PC-3 (cell line): ENCODE measurements around the gene CXCL5. TPM values are rescaled to one million over a fixed set of nuclear protein-coding genes. Genes with fewer than 3 reads are reported as not detected.

Source experiments
- ATAC-seq: fragments of 200-7000 bp; cut with Tn5 transposase; 2 replicates; pipeline ENCODE4 v1.9.1; 2020; ENCODE audit warnings: mild to moderate bottlenecking, moderate library complexity
- BruUV-seq: library from RNA; stranded (reverse); fragments of 400-500 nt; replicated peaks from 2 replicates; lab custom pipeline; 2021; lab: Mats Ljungman, UMichigan
- CTCF ChIA-PET: fragments of 300-600 bp; sonication (Branson Sonifier 250); formaldehyde crosslinking; loops from one replicate; lab custom pipeline; 2022; ENCODE audit warnings: antibody characterized with exemption; lab: Charles Lee
- POLR2A ChIA-PET: fragments of 300-600 bp; sonication (Branson Sonifier 250); formaldehyde crosslinking; loops from one replicate; lab custom pipeline; 2022; ENCODE audit warnings: antibody characterized with exemption; ENCODE audit not compliant: unreplicated experiment; lab: Charles Lee
- DNase-seq: peaks from one replicate; pipeline ENCODE4 v3.0.0-alpha.2; 2015
- H2AFZ ChIP-seq: fragments of 300-600 bp; sonication (generic); 2 replicates; pipeline ENCODE4 v1.6.0; 2016; ENCODE audit warnings: antibody characterized with exemption, low read length
- H3F3A ChIP-seq: fragments of 300-600 bp; sonication (generic); one replicate; pipeline ENCODE4 v1.6.0; 2017; ENCODE audit warnings: antibody characterized with exemption, low read length, control low read depth, mild to moderate bottlenecking; ENCODE audit not compliant: unreplicated experiment
- H3K27ac ChIP-seq: fragments of 300-600 bp; sonication (generic); 2 replicates; pipeline ENCODE4 v1.5.1; 2016; ENCODE audit warnings: mild to moderate bottlenecking, low read length
- H3K27me3 ChIP-seq: fragments of 300-600 bp; sonication (generic); 2 replicates; pipeline ENCODE4 v1.6.1; 2016; ENCODE audit warnings: low read length, mixed read lengths
- H3K36me3 ChIP-seq: fragments of 300-600 bp; sonication (generic); 2 replicates; pipeline ENCODE4 v1.6.1; 2016; ENCODE audit warnings: low read depth, mixed run types, low read length, mixed read lengths
- H3K4me1 ChIP-seq: fragments of 300-600 bp; sonication (generic); 2 replicates; pipeline ENCODE4 v1.5.1; 2016; ENCODE audit warnings: low read length; ENCODE audit not compliant: insufficient read depth
- H3K4me2 ChIP-seq: fragments of 300-600 bp; sonication (generic); 2 replicates; pipeline ENCODE4 v1.6.0; 2016; ENCODE audit warnings: low read length
- H3K4me3 ChIP-seq: fragments of 300-600 bp; sonication (generic); 2 replicates; pipeline ENCODE4 v1.5.1; 2016; ENCODE audit warnings: mild to moderate bottlenecking, low read length, mixed read lengths
- H3K79me2 ChIP-seq: fragments of 300-600 bp; sonication (generic); 2 replicates; pipeline ENCODE4 v1.6.1; 2017; ENCODE audit warnings: low read length, mixed read lengths
- H3K9ac ChIP-seq: fragments of 300-600 bp; sonication (generic); 2 replicates; pipeline ENCODE4 v1.6.0; 2016; ENCODE audit warnings: mild to moderate bottlenecking, low read length
- H3K9me2 ChIP-seq: fragments of 300-600 bp; sonication (generic); replicated peaks from 2 replicates; pipeline ENCODE4 v1.6.1; 2016; ENCODE audit warnings: mixed run types, low read length, mixed read lengths
- H3K9me3 ChIP-seq: fragments of 300-600 bp; sonication (generic); 2 replicates; pipeline ENCODE4 v1.6.1; 2016; ENCODE audit warnings: low read length, mixed read lengths
- H4K20me1 ChIP-seq: fragments of 300-600 bp; sonication (generic); 2 replicates; pipeline ENCODE4 v1.6.1; 2016; ENCODE audit warnings: low read length, mixed read lengths
- CTCF ChIP-seq: fragments of 300-600 bp; sonication (generic); conservative IDR thresholded peaks from 2 replicates; pipeline ENCODE4 v1.5.1; 2017; ENCODE audit warnings: antibody characterized with exemption, low read depth, mild to moderate bottlenecking, low read length
- EZH2 ChIP-seq: fragments of 300-600 bp; sonication (generic); IDR thresholded peaks from one replicate; pipeline ENCODE4 v1.6.1; 2017; ENCODE audit warnings: antibody characterized with exemption, mild to moderate bottlenecking, low read length; ENCODE audit not compliant: unreplicated experiment
- EZH2phosphoT487 ChIP-seq: fragments of 300-600 bp; sonication (generic); IDR thresholded peaks from 2 replicates; pipeline ENCODE4 v1.6.1; 2018; ENCODE audit warnings: mild to moderate bottlenecking, antibody characterized with exemption, low read length, borderline replicate concordance
- intact Hi-C: fragments of 100-400 bp; cut with micrococcal nuclease; formaldehyde crosslinking; loops from 2 replicates; pipeline ENCODE4 v1.9.0; 2023
- total RNA-seq: library from RNA; depleted of rRNA; stranded (reverse); fragments of >200 nt; gene quantifications from 2 replicates; pipeline ENCODE4 v1.2.3, GENCODE V29; 2014

The CXCL5 gene
- total RNA-seq, 1 experiment from 2014 or later, result 0.55 TPM

- Histone ChIP-seq H3K27me3 (no peaks in the 10 kb centered on the region), H3K9ac (no peak overlapping the region), H3K9me2 (no peaks in the 10 kb centered on the region), H3K4me3 (no peak overlapping the region), H3K27ac (no peak overlapping the region), H3K79me2 (no peaks in the 10 kb centered on the region), H3K4me2 (no peak overlapping the region), H3F3A (no peaks in the 10 kb centered on the region), H2AFZ (no peak overlapping the region), H3K4me1 (no peaks in the 10 kb centered on the region), H3K9me3 (no peaks in the 10 kb centered on the region), H4K20me1 (no peaks in the 10 kb centered on the region), H3K36me3 (no peaks in the 10 kb centered on the region)
- CTCF ChIA-PET, result no interaction called here
- DNase-seq (no peak), ATAC-seq (no peak)
- intact Hi-C loops, result no loop called here
- no peak for TF ChIP-seq EZH2
- no peak for TF ChIP-seq EZH2phosphoT487
- TF ChIP-seq CTCF, result no peak
- POLR2A ChIA-PET, result no interaction called here
- BruUV-seq, result no TSS peak
Measured at GRCh38 chr4:73990988-73991741, 7.3 kb downstream of the CXCL5 start.

DNA sequence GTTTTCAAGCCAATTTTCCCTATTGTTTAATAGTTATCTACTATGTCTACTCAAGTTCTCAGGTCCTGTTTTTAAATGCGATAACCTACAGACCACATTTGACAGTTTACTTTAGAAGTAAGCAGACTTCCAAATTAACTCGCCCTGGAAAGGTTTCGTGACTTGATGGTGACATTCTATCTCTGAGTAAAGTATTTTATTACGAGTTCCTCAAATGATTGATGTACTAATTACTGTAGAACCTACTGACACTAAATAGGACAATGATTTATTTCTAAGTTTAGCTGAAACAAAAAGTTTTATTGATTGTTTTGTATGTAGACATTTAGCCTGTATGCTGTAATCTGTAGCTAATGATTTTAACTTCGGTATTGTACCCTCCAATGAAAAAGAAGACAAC, 8.5 kb downstream of the CXCL5 start:
- ATAC-seq (no peak), DNase-seq (no peak)
- Histone ChIP-seq H3K27ac (no peak overlapping the region), H3K36me3 (no peaks in the 10 kb centered on the region), H3K79me2 (no peaks in the 10 kb centered on the region), H4K20me1 (no peaks in the 10 kb centered on the region), H3K4me2 (no peak overlapping the region), H3K4me1 (peaks cover 3% of the 10 kb centered on the region; the same call in 1 of the 2 replicates), H2AFZ (no peak overlapping the region), H3K27me3 (no peaks in the 10 kb centered on the region), H3K9ac (no peak overlapping the region), H3K4me3 (no peak overlapping the region), H3K9me2 (no peaks in the 10 kb centered on the region), H3F3A (no peaks in the 10 kb centered on the region), H3K9me3 (no peaks in the 10 kb centered on the region)
- no TSS peak for BruUV-seq
- intact Hi-C loops, result no loop called here
- TF ChIP-seq CTCF, result no peak
- TF ChIP-seq EZH2, result no peak
- TF ChIP-seq EZH2phosphoT487, result no peak
- ChIA-PET CTCF (no interaction called here), POLR2A (no interaction called here)

GRCh38 chr4:73989031-73989430, 9.4 kb downstream of the CXCL5 start:
- no peaks in the 10 kb centered on the region for H3K27me3 ChIP-seq
- TF ChIP-seq EZH2phosphoT487 (no peak), EZH2 (no peak), CTCF (no peak)
- H3K36me3 ChIP-seq, result no peaks in the 10 kb centered on the region
- intact Hi-C loops, result no loop called here
- BruUV-seq, result no TSS peak
- no peaks in the 10 kb centered on the region for H3K9me2 ChIP-seq
- H3K27ac ChIP-seq, result no peak overlapping the region
- CTCF ChIA-PET, result no interaction called here
- peaks cover 9% of the 10 kb centered on the region for H3K4me1 ChIP-seq
- no peak overlapping the region for H3K9ac ChIP-seq
- H3K79me2 ChIP-seq, result no peaks in the 10 kb centered on the region
- no peak overlapping the region for H3K4me2 ChIP-seq
- H3F3A ChIP-seq, result no peaks in the 10 kb centered on the region
- no peak for ATAC-seq
- H2AFZ ChIP-seq, result no peak overlapping the region
- no peaks in the 10 kb centered on the region for H3K9me3 ChIP-seq
- DNase-seq, result no peak
- H3K4me3 ChIP-seq, result no peak overlapping the region
- H4K20me1 ChIP-seq, result no peaks in the 10 kb centered on the region
- POLR2A ChIA-PET, result no interaction called here
